Gastroesophageal sphincter (tissue), 3 donors: Measurements from ENCODE around the gene CSAG2.
"Not testable (repeated sequence)": the region's sequence is repeated elsewhere in the genome, so short reads cannot be mapped to it uniquely, and the experiment has no call there.

Experiments used
- POLR2AphosphoS5 ChIP-seq: sonication (generic); formaldehyde crosslinking; IDR thresholded peaks from one replicate; pipeline ENCODE4 v1.6.1; 2017; ENCODE audit warnings: antibody characterized with exemption
- TF ChIP-seq, protein P1 (sequence below), 4 experiments: fragments of 200-600 bp in 2 of 4; fragments of 450-650 bp in 2 of 4; sonication (generic) in 1 of 4; IDR thresholded peaks; one replicate each; pipeline ENCODE4 v1.5.1; 2017 to 2019; ENCODE audit warnings: antibody characterized with exemption in 4 of 4, mild to moderate bottlenecking in 2 of 4, moderate library complexity in 2 of 4

GRCh38 chrX:152674652-152675051, 34.4 kb downstream of the CSAG2 start:
- TF ChIP-seq POLR2AphosphoS5: not testable (repeated sequence)
- TF ChIP-seq, protein P1, sequence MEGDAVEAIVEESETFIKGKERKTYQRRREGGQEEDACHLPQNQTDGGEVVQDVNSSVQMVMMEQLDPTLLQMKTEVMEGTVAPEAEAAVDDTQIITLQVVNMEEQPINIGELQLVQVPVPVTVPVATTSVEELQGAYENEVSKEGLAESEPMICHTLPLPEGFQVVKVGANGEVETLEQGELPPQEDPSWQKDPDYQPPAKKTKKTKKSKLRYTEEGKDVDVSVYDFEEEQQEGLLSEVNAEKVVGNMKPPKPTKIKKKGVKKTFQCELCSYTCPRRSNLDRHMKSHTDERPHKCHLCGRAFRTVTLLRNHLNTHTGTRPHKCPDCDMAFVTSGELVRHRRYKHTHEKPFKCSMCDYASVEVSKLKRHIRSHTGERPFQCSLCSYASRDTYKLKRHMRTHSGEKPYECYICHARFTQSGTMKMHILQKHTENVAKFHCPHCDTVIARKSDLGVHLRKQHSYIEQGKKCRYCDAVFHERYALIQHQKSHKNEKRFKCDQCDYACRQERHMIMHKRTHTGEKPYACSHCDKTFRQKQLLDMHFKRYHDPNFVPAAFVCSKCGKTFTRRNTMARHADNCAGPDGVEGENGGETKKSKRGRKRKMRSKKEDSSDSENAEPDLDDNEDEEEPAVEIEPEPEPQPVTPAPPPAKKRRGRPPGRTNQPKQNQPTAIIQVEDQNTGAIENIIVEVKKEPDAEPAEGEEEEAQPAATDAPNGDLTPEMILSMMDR (IDR thresholded peaks at IDR 0.05): not testable (repeated sequence)
